WTC11 (cell line): ENCODE data around the gene GRAMD1C. TPM values are rescaled to one million over a fixed set of nuclear protein-coding genes. Genes with fewer than 3 reads are reported as not detected.

ENCODE experiments used
- ATAC-seq: fragments of 200-7000 bp; cut with Tn5 transposase; 2 replicates; pipeline ENCODE4 v1.10.0; 2021; ENCODE audit warnings: mild to moderate bottlenecking, moderate library complexity
- CTCF ChIA-PET: fragments of 300-600 bp; sonication (Branson Sonifier 250); formaldehyde crosslinking; loops from one replicate; lab custom pipeline; 2021; ENCODE audit warnings: antibody characterized with exemption; lab: Charles Lee
- POLR2A ChIA-PET: fragments of 350-600 bp; sonication (Branson Sonifier 250); formaldehyde crosslinking; loops from one replicate; lab custom pipeline; 2021; ENCODE audit warnings: antibody characterized with exemption; lab: Charles Lee
- DNase-seq: peaks from one replicate; pipeline ENCODE4 v3.0.0; 2021; ENCODE audit warnings: low spot score
- H3K27ac Mint-ChIP-seq: 2 replicates; pipeline ENCODE4 v1.8.0; 2021; ENCODE audit warnings: mixed read lengths
- H3K27me3 Mint-ChIP-seq: 2 replicates; pipeline ENCODE4 v1.8.0; 2021; ENCODE audit warnings: low read depth, mild to moderate bottlenecking, moderate library complexity, mixed read lengths
- H3K36me3 Mint-ChIP-seq: 2 replicates; pipeline ENCODE4 v1.8.0; 2021; ENCODE audit warnings: mixed read lengths
- H3K4me1 Mint-ChIP-seq: 2 replicates; pipeline ENCODE4 v1.8.0; 2022; ENCODE audit warnings: mixed read lengths
- H3K4me3 Mint-ChIP-seq: 2 replicates; pipeline ENCODE4 v1.8.0; 2021; ENCODE audit warnings: mild to moderate bottlenecking, moderate library complexity, mixed read lengths
- H3K9me3 Mint-ChIP-seq: 2 replicates; pipeline ENCODE4 v1.8.0; 2021; ENCODE audit warnings: mixed read lengths
- ELF4 ChIP-seq: sonication (generic); formaldehyde crosslinking; IDR thresholded peaks from 2 replicates; pipeline ENCODE4 v1.8.1; 2022; ENCODE audit warnings: low read depth, mild to moderate bottlenecking, moderate library complexity, missing genetic modification reagents
- NR1H2 ChIP-seq: sonication (generic); formaldehyde crosslinking; IDR thresholded peaks from 2 replicates; pipeline ENCODE4 v1.9.0; 2021; ENCODE audit warnings: mild to moderate bottlenecking, moderate library complexity, missing genetic modification reagents
- OVOL2 ChIP-seq: fragments of 250-450 bp; sonication (Bioruptor Pico); IDR thresholded peaks from 2 replicates; pipeline ENCODE4 v1.9.0; 2021; ENCODE audit warnings: mild to moderate bottlenecking, borderline replicate concordance
- SMAD4 ChIP-seq: sonication (generic); formaldehyde crosslinking; IDR thresholded peaks from 2 replicates; pipeline ENCODE4 v1.8.0; 2022; ENCODE audit warnings: mild to moderate bottlenecking, missing genetic modification reagents
- SP1 ChIP-seq: sonication (generic); formaldehyde crosslinking; conservative IDR thresholded peaks from 2 replicates; pipeline ENCODE4 v1.8.1; 2022; ENCODE audit warnings: missing genetic modification reagents
- TEAD1 ChIP-seq: sonication (generic); formaldehyde crosslinking; IDR thresholded peaks from 2 replicates; pipeline ENCODE4 v1.8.0; 2022; ENCODE audit warnings: mild to moderate bottlenecking, missing genetic modification reagents
- TEAD4 ChIP-seq: sonication (generic); formaldehyde crosslinking; IDR thresholded peaks from 2 replicates; pipeline ENCODE4 v1.8.0; 2022; ENCODE audit warnings: mild to moderate bottlenecking, missing genetic modification reagents
- ZNF138 ChIP-seq: sonication (generic); formaldehyde crosslinking; conservative IDR thresholded peaks from 2 replicates; pipeline ENCODE4 v1.8.1; 2022; ENCODE audit warnings: mild to moderate bottlenecking, moderate library complexity, missing genetic modification reagents
- ZNF219 ChIP-seq: sonication (generic); formaldehyde crosslinking; IDR thresholded peaks from 2 replicates; pipeline ENCODE4 v1.8.0; 2023; ENCODE audit warnings: missing genetic modification reagents, mild to moderate bottlenecking, borderline replicate concordance
- ZNF317 ChIP-seq: sonication (generic); formaldehyde crosslinking; IDR thresholded peaks from 2 replicates; pipeline ENCODE4 v1.8.1; 2023; ENCODE audit warnings: low read depth, mild to moderate bottlenecking, moderate library complexity, missing genetic modification reagents, borderline replicate concordance
- ZNF396 ChIP-seq: fragments of 250-450 bp; sonication (Bioruptor Pico); IDR thresholded peaks from 2 replicates; pipeline ENCODE4 v1.8.0; 2021; ENCODE audit warnings: mild to moderate bottlenecking, moderate library complexity, borderline replicate concordance
- ZNF416 ChIP-seq: fragments of 250-450 bp; sonication (Bioruptor Pico); IDR thresholded peaks from 2 replicates; pipeline ENCODE4 v1.9.0; 2021; ENCODE audit warnings: mild to moderate bottlenecking, inconsistent platforms
- ZNF423 ChIP-seq: fragments of 250-450 bp; sonication (Bioruptor Pico); IDR thresholded peaks from 2 replicates; pipeline ENCODE4 v2.1.2; 2022; ENCODE audit warnings: mild to moderate bottlenecking, moderate library complexity
- total RNA-seq: library from RNA; stranded (reverse); gene quantifications from 3 replicates; pipeline ENCODE4 v1.2.3, GENCODE V29; 2021
- TF ChIP-seq, protein P1 (sequence below): fragments of 250-450 bp; sonication (Bioruptor Pico); IDR thresholded peaks from 2 replicates; pipeline ENCODE4 v2.1.2; 2022; ENCODE audit warnings: mild to moderate bottlenecking, moderate library complexity
- TF ChIP-seq, protein P2 (sequence below): sonication (generic); formaldehyde crosslinking; IDR thresholded peaks from 2 replicates; pipeline ENCODE4 v1.8.0; 2022; ENCODE audit warnings: mild to moderate bottlenecking, missing genetic modification reagents
- TF ChIP-seq, protein P3 (sequence below): sonication (generic); formaldehyde crosslinking; IDR thresholded peaks from 2 replicates; pipeline ENCODE4 v1.8.1; 2023; ENCODE audit warnings: mild to moderate bottlenecking, missing genetic modification reagents
- TF ChIP-seq, protein P4 (sequence below): fragments of 250-450 bp; sonication (Bioruptor Pico); IDR thresholded peaks from 2 replicates; pipeline ENCODE4 v1.9.0; 2021; ENCODE audit warnings: mild to moderate bottlenecking, borderline replicate concordance
- TF ChIP-seq, protein P5 (sequence below): sonication (generic); formaldehyde crosslinking; IDR thresholded peaks from 2 replicates; pipeline ENCODE4 v1.8.1; 2023; ENCODE audit warnings: mild to moderate bottlenecking, moderate library complexity, missing genetic modification reagents
- TF ChIP-seq, protein P6 (sequence below): fragments of 200-600 bp; IDR thresholded peaks from 2 replicates; pipeline ENCODE4 v1.8.0; 2022; ENCODE audit warnings: antibody characterized with exemption

Gene GRAMD1C
- total RNA-seq, 1 experiment from 2014 or later = 2.8 TPM

DNA sequence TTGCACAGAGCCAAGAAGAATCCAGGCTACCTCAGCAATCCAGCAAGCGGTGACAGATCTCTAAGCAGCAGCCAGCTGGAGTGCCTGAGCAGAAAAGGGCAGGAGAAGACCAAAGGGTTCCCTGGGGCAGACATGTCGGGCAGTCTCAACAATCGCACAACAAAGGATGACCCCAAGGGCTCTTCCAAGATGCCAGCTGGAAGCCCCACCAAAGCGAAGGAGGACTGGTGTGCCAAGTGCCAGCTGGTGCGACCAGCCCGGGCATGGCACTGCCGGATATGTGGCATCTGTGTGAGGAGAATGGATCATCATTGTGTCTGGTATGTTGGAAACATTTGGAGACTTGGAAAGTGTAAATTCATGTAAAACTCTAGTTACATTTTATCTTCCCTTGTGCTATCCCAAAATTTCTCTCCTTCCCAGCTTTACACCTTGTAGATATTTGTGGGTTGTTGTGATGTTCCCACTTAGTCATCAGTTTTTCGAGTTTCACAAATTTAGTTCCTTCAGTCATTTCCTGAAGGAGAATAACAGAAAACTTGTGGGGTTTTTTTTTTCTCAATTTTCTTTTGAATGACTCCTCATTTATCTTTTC, 115.6 kb downstream of the GRAMD1C start:
- Mint-ChIP-seq H3K9me3 (no peaks in the 10 kb centered on the region), H3K4me1 (peaks cover 5% of the 10 kb centered on the region; the same call in 1 of the 2 replicates), H3K4me3 (no peak overlapping the region), H3K27ac (no peak overlapping the region), H3K27me3 (no peaks in the 10 kb centered on the region), H3K36me3 (peaks cover 38% of the 10 kb centered on the region)
- CTCF ChIA-PET = interaction anchor here (1.9 kb wide), 1 partner anchor 129 kb away, joined by 4 read pairs; no protein-coding TSS in a partner anchor
- no peak for DNase-seq
- ATAC-seq = no peak
- TF ChIP-seq ELF4 (CRISPR knock-in tag) (no peak), ZNF138 (CRISPR knock-in tag) (no peak)
- TF ChIP-seq, protein P1, sequence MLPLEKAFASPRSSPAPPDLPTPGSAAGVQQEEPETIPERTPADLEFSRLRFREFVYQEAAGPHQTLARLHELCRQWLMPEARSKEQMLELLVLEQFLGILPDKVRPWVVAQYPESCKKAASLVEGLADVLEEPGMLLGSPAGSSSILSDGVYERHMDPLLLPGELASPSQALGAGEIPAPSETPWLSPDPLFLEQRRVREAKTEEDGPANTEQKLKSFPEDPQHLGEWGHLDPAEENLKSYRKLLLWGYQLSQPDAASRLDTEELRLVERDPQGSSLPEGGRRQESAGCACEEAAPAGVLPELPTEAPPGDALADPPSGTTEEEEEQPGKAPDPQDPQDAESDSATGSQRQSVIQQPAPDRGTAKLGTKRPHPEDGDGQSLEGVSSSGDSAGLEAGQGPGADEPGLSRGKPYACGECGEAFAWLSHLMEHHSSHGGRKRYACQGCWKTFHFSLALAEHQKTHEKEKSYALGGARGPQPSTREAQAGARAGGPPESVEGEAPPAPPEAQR = no peak
- TF ChIP-seq, protein P2, sequence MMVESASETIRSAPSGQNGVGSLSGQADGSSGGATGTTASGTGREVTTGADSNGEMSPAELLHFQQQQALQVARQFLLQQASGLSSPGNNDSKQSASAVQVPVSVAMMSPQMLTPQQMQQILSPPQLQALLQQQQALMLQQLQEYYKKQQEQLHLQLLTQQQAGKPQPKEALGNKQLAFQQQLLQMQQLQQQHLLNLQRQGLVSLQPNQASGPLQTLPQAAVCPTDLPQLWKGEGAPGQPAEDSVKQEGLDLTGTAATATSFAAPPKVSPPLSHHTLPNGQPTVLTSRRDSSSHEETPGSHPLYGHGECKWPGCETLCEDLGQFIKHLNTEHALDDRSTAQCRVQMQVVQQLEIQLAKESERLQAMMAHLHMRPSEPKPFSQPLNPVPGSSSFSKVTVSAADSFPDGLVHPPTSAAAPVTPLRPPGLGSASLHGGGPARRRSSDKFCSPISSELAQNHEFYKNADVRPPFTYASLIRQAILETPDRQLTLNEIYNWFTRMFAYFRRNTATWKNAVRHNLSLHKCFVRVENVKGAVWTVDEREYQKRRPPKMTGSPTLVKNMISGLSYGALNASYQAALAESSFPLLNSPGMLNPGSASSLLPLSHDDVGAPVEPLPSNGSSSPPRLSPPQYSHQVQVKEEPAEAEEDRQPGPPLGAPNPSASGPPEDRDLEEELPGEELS = no peak
- TF ChIP-seq, protein P3, sequence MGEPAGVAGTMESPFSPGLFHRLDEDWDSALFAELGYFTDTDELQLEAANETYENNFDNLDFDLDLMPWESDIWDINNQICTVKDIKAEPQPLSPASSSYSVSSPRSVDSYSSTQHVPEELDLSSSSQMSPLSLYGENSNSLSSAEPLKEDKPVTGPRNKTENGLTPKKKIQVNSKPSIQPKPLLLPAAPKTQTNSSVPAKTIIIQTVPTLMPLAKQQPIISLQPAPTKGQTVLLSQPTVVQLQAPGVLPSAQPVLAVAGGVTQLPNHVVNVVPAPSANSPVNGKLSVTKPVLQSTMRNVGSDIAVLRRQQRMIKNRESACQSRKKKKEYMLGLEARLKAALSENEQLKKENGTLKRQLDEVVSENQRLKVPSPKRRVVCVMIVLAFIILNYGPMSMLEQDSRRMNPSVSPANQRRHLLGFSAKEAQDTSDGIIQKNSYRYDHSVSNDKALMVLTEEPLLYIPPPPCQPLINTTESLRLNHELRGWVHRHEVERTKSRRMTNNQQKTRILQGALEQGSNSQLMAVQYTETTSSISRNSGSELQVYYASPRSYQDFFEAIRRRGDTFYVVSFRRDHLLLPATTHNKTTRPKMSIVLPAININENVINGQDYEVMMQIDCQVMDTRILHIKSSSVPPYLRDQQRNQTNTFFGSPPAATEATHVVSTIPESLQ (CRISPR knock-in tag) = no peak
- POLR2A ChIA-PET = no interaction called here

DNA sequence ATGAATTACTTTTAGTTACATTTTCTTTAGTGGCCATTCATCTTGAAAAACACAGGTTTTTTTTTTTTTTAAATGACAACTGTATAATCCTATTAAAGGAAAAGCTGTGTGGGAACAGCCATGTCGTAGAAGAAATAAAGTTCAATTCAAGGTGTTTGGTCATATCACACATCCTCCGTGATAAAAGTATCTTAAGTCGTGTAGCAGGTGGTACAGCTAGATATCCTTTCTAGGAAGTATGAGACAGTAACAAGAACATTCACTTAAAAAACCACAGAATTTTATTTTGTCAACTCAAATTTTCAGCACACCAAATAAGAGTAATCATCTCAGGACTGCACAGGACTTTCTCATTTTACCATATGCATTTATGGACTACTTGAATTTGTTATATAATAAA, 125.3 kb downstream of the GRAMD1C start:
- no peak overlapping the region for H3K4me3 Mint-ChIP-seq

More for the DNA sequence above, 125.3 kb downstream of the GRAMD1C start:
- no peak for DNase-seq
- TF ChIP-seq ZNF423 (CRISPR knock-in tag) = no peak
- no peak for TF ChIP-seq SMAD4 (CRISPR knock-in tag)
- TF ChIP-seq, protein P4, sequence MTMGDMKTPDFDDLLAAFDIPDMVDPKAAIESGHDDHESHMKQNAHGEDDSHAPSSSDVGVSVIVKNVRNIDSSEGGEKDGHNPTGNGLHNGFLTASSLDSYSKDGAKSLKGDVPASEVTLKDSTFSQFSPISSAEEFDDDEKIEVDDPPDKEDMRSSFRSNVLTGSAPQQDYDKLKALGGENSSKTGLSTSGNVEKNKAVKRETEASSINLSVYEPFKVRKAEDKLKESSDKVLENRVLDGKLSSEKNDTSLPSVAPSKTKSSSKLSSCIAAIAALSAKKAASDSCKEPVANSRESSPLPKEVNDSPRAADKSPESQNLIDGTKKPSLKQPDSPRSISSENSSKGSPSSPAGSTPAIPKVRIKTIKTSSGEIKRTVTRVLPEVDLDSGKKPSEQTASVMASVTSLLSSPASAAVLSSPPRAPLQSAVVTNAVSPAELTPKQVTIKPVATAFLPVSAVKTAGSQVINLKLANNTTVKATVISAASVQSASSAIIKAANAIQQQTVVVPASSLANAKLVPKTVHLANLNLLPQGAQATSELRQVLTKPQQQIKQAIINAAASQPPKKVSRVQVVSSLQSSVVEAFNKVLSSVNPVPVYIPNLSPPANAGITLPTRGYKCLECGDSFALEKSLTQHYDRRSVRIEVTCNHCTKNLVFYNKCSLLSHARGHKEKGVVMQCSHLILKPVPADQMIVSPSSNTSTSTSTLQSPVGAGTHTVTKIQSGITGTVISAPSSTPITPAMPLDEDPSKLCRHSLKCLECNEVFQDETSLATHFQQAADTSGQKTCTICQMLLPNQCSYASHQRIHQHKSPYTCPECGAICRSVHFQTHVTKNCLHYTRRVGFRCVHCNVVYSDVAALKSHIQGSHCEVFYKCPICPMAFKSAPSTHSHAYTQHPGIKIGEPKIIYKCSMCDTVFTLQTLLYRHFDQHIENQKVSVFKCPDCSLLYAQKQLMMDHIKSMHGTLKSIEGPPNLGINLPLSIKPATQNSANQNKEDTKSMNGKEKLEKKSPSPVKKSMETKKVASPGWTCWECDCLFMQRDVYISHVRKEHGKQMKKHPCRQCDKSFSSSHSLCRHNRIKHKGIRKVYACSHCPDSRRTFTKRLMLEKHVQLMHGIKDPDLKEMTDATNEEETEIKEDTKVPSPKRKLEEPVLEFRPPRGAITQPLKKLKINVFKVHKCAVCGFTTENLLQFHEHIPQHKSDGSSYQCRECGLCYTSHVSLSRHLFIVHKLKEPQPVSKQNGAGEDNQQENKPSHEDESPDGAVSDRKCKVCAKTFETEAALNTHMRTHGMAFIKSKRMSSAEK (CRISPR knock-in tag) = no peak
- TF ChIP-seq TEAD4 (CRISPR knock-in tag) = no peak
- no peak for TF ChIP-seq TEAD1 (CRISPR knock-in tag)
- TF ChIP-seq OVOL2 = no peak
- no peak for TF ChIP-seq NR1H2 (CRISPR knock-in tag)
- TF ChIP-seq, protein P5, sequence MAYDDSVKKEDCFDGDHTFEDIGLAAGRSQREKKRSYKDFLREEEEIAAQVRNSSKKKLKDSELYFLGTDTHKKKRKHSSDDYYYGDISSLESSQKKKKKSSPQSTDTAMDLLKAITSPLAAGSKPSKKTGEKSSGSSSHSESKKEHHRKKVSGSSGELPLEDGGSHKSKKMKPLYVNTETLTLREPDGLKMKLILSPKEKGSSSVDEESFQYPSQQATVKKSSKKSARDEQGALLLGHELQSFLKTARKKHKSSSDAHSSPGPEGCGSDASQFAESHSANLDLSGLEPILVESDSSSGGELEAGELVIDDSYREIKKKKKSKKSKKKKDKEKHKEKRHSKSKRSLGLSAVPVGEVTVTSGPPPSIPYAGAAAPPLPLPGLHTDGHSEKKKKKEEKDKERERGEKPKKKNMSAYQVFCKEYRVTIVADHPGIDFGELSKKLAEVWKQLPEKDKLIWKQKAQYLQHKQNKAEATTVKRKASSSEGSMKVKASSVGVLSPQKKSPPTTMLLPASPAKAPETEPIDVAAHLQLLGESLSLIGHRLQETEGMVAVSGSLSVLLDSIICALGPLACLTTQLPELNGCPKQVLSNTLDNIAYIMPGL (CRISPR knock-in tag) = no peak
- TF ChIP-seq, protein P6, sequence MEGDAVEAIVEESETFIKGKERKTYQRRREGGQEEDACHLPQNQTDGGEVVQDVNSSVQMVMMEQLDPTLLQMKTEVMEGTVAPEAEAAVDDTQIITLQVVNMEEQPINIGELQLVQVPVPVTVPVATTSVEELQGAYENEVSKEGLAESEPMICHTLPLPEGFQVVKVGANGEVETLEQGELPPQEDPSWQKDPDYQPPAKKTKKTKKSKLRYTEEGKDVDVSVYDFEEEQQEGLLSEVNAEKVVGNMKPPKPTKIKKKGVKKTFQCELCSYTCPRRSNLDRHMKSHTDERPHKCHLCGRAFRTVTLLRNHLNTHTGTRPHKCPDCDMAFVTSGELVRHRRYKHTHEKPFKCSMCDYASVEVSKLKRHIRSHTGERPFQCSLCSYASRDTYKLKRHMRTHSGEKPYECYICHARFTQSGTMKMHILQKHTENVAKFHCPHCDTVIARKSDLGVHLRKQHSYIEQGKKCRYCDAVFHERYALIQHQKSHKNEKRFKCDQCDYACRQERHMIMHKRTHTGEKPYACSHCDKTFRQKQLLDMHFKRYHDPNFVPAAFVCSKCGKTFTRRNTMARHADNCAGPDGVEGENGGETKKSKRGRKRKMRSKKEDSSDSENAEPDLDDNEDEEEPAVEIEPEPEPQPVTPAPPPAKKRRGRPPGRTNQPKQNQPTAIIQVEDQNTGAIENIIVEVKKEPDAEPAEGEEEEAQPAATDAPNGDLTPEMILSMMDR = no peak
- TF ChIP-seq ZNF396 (CRISPR knock-in tag) = no peak
- TF ChIP-seq ZNF219 (CRISPR knock-in tag) = no peak
- no peak for TF ChIP-seq ZNF416 (CRISPR knock-in tag)
- no peak for TF ChIP-seq ZNF317 (CRISPR knock-in tag)
- no peak for TF ChIP-seq SP1 (CRISPR knock-in tag)
- POLR2A ChIA-PET = no interaction called here
- H3K36me3 Mint-ChIP-seq = peaks cover 7% of the 10 kb centered on the region
- H3K27ac Mint-ChIP-seq = no peak overlapping the region
- no peaks in the 10 kb centered on the region for H3K9me3 Mint-ChIP-seq
- ATAC-seq = no peak
- H3K4me1 Mint-ChIP-seq = peaks cover 15% of the 10 kb centered on the region
- H3K27me3 Mint-ChIP-seq = no peaks in the 10 kb centered on the region
- CTCF ChIA-PET = interaction anchor here (0.6 to 0.8 kb wide), 2 partner anchors 267 to 327 kb away, joined by 3 read pairs; partner anchors contain the start of gene USF3
